Loucy (cell line): ENCODE results near the gene HOXA10.

ENCODE experiments used
- H2AFZ ChIP-seq: fragments of 200-600 bp; sonication (generic); 2 replicates; pipeline ENCODE4 v1.6.0; 2016; ENCODE audit warnings: antibody characterized with exemption, mild to moderate bottlenecking, low read length, moderate library complexity
- H3F3A ChIP-seq: fragments of 200-600 bp; 2 replicates; pipeline ENCODE4 v1.6.0; 2016; ENCODE audit warnings: antibody characterized with exemption, low read depth, mild to moderate bottlenecking
- H3K27me3 ChIP-seq: fragments of 200-600 bp; sonication (generic); 2 replicates; pipeline ENCODE4 v1.6.1; 2014; ENCODE audit warnings: low read length, mild to moderate bottlenecking; ENCODE audit not compliant: insufficient read depth, poor library complexity, severe bottlenecking
- H3K36me3 ChIP-seq: fragments of 200-600 bp; sonication (generic); 2 replicates; pipeline ENCODE4 v1.6.1; 2016; ENCODE audit warnings: low read length; ENCODE audit not compliant: insufficient read depth
- H3K4me1 ChIP-seq: fragments of 200-600 bp; sonication (generic); 2 replicates; pipeline ENCODE4 v1.5.1; 2014; ENCODE audit warnings: low read length, mild to moderate bottlenecking; ENCODE audit not compliant: insufficient read depth, poor library complexity, severe bottlenecking
- H3K4me2 ChIP-seq: fragments of 200-600 bp; sonication (generic); 2 replicates; pipeline ENCODE4 v1.6.0; 2014; ENCODE audit warnings: antibody characterized with exemption, low read length, low read depth, mild to moderate bottlenecking; ENCODE audit not compliant: poor library complexity, severe bottlenecking
- H3K4me3 ChIP-seq: fragments of 200-600 bp; sonication (generic); 2 replicates; pipeline ENCODE4 v1.5.1; 2014; ENCODE audit warnings: low read length, mild to moderate bottlenecking, mixed read lengths; ENCODE audit not compliant: poor library complexity, severe bottlenecking
- H3K79me2 ChIP-seq: fragments of 200-600 bp; sonication (generic); 2 replicates; pipeline ENCODE4 v1.6.1; 2014; ENCODE audit warnings: low read length; ENCODE audit not compliant: insufficient read depth
- H3K9ac ChIP-seq: fragments of 200-600 bp; sonication (generic); 2 replicates; pipeline ENCODE4 v1.6.0; 2014; ENCODE audit warnings: mild to moderate bottlenecking, low read depth, low read length, moderate library complexity; ENCODE audit not compliant: poor library complexity, severe bottlenecking
- H3K9me2 ChIP-seq: fragments of 200-600 bp; sonication (generic); replicated peaks from 2 replicates; pipeline ENCODE4 v1.6.1; 2016; ENCODE audit warnings: low read depth, low read length, mixed read lengths
- H3K9me3 ChIP-seq: fragments of 200-600 bp; sonication (generic); 2 replicates; pipeline ENCODE4 v1.6.1; 2014; ENCODE audit warnings: mild to moderate bottlenecking, antibody characterized with exemption, low read length, low read depth; ENCODE audit not compliant: insufficient read depth
- H4K20me1 ChIP-seq: fragments of 200-600 bp; sonication (generic); 2 replicates; pipeline ENCODE4 v1.6.0; 2014; ENCODE audit warnings: antibody characterized with exemption, low read length, mild to moderate bottlenecking; ENCODE audit not compliant: insufficient read depth, poor library complexity, severe bottlenecking
- CTCF ChIP-seq: fragments of 200-600 bp; sonication (generic); conservative IDR thresholded peaks from 2 replicates; pipeline ENCODE4 v1.5.1; 2014; ENCODE audit warnings: mild to moderate bottlenecking, antibody characterized with exemption, low read length
- EZH2phosphoT487 ChIP-seq: fragments of 200-600 bp; IDR thresholded peaks from 2 replicates; pipeline ENCODE4 v1.6.1; 2018; ENCODE audit warnings: antibody characterized with exemption, mild to moderate bottlenecking, moderate library complexity, borderline replicate concordance

Gene HOXA10

GRCh38 chr7:27175626-27176523 is 1.8 kb upstream of the HOXA10 start:
- peak overlapping the region; percentile 94 for H3K4me3 ChIP-seq
- peak overlapping the region; percentile 98 for H3K4me2 ChIP-seq
- no peak overlapping the region for H2AFZ ChIP-seq
- peaks cover 75% of the 10 kb centered on the region for H4K20me1 ChIP-seq
- H3K27me3 ChIP-seq = peaks cover 45% of the 10 kb centered on the region
- H3K4me1 ChIP-seq = peaks cover 36% of the 10 kb centered on the region
- peaks cover 100% of the 10 kb centered on the region for H3K79me2 ChIP-seq
- no peaks in the 10 kb centered on the region for H3K9me3 ChIP-seq
- H3K9ac ChIP-seq = peak overlapping the region; percentile 99
- H3K36me3 ChIP-seq = peaks cover 18% of the 10 kb centered on the region
- TF ChIP-seq CTCF (no peak), EZH2phosphoT487 (no peak)
- H3K9me2 ChIP-seq = no peaks in the 10 kb centered on the region
- 0 out of 2 replicates have a peak, but pooled peaks cover 5% of the 10 kb centered on the region for H3F3A ChIP-seq

- Histone ChIP-seq H3K27me3 (peaks cover 51% of the 10 kb centered on the region), H3K4me2 (peak overlapping the region; percentile 98), H2AFZ (no peak overlapping the region), H3K79me2 (peaks cover 100% of the 10 kb centered on the region), H3K9me3 (no peaks in the 10 kb centered on the region), H3K9me2 (no peaks in the 10 kb centered on the region), H3K4me1 (peaks cover 28% of the 10 kb centered on the region), H3K36me3 (peaks cover 24% of the 10 kb centered on the region), H4K20me1 (peaks cover 76% of the 10 kb centered on the region), H3K9ac (peak overlapping the region; percentile 99), H3F3A (0 out of 2 replicates have a peak, but pooled peaks cover 4% of the 10 kb centered on the region), H3K4me3 (peak overlapping the region; percentile 94)
- TF ChIP-seq EZH2phosphoT487 (no peak), CTCF (no peak)
Measured at GRCh38 chr7:27174874-27175625, 930 bp upstream of the HOXA10 start.

- TF ChIP-seq EZH2phosphoT487 (no peak), CTCF (no peak)
- H3K9me3 ChIP-seq = no peaks in the 10 kb centered on the region
- peaks cover 100% of the 10 kb centered on the region for H3K79me2 ChIP-seq
- no peaks in the 10 kb centered on the region for H3K9me2 ChIP-seq
- peak overlapping the region; percentile 98 for H3K4me2 ChIP-seq
- H3K36me3 ChIP-seq = peaks cover 31% of the 10 kb centered on the region
- 0 out of 2 replicates have a peak, but pooled peaks cover 5% of the 10 kb centered on the region for H3F3A ChIP-seq
- H3K9ac ChIP-seq = peak overlapping the region; percentile 99
- H2AFZ ChIP-seq = no peak overlapping the region
- H3K27me3 ChIP-seq = peaks cover 52% of the 10 kb centered on the region
- H3K4me3 ChIP-seq = peak overlapping the region; percentile 94
- peaks cover 22% of the 10 kb centered on the region for H3K4me1 ChIP-seq
- H4K20me1 ChIP-seq = peaks cover 72% of the 10 kb centered on the region
Measured at GRCh38 chr7:27173511-27173955, 587 bp downstream of the HOXA10 start.
